Common myeloid progenitor, CD34-positive (primary cell): ENCODE data around the gene USH2A.

ENCODE experiments used
- CTCF ChIA-PET: fragments of 350-600 bp; sonication (Branson Sonifier 250); formaldehyde crosslinking; loops from one replicate; lab custom pipeline; 2021; ENCODE audit warnings: antibody characterized with exemption; lab: Charles Lee
- POLR2A ChIA-PET: fragments of 350-600 bp; sonication (Branson Sonifier 250); formaldehyde crosslinking; loops from one replicate; lab custom pipeline; 2021; ENCODE audit warnings: antibody characterized with exemption; lab: Charles Lee
- DNase-seq, 3 donors: peaks; one replicate each; pipeline versions ENCODE4 v3.0.0 to v3.0.0-alpha.2; 2013
- H3K27ac ChIP-seq, 2 experiments: 1 replicate in 1 of 2; 2 replicates in 1 of 2; pipeline ENCODE4 v1.7.0; 2013; ENCODE audit warnings: inconsistent platforms in 2 of 2, low read length in 2 of 2, mild to moderate bottlenecking in 2 of 2, low read depth in 1 of 2, moderate library complexity in 1 of 2; ENCODE audit not compliant: severe bottlenecking in 2 of 2, insufficient read depth in 1 of 2, poor library complexity in 1 of 2
- H3K27me3 ChIP-seq, 5 experiments: replicated peaks in 2 of 5; 1 replicate in 3 of 5; 2 replicates in 2 of 5; pipeline versions ENCODE4 v1.6.1 to v1.7.0; 2013; ENCODE audit warnings: low read length in 4 of 5, mild to moderate bottlenecking in 2 of 5, moderate library complexity in 2 of 5, inconsistent platforms in 1 of 5; ENCODE audit not compliant: insufficient read depth in 5 of 5, control insufficient read depth in 4 of 5
- H3K36me3 ChIP-seq, 4 experiments: 1 replicate in 2 of 4; 2 replicates in 2 of 4; pipeline versions ENCODE4 v1.6.1 to v1.7.0; 2013; ENCODE audit warnings: low read length in 3 of 4, control low read depth in 1 of 4, mild to moderate bottlenecking in 1 of 4; ENCODE audit not compliant: control insufficient read depth in 4 of 4, insufficient read depth in 4 of 4
- H3K4me1 ChIP-seq, 4 experiments: 1 replicate in 3 of 4; 2 replicates in 1 of 4; pipeline versions ENCODE4 v1.6.1 to v1.7.1; 2013; ENCODE audit warnings: low read length in 3 of 4, mild to moderate bottlenecking in 3 of 4, control low read depth in 1 of 4, inconsistent platforms in 1 of 4, moderate library complexity in 1 of 4; ENCODE audit not compliant: control insufficient read depth in 4 of 4, insufficient read depth in 4 of 4; ENCODE audit errors: control extremely low read depth in 1 of 4
- H3K4me3 ChIP-seq, 7 experiments: 1 replicate in 4 of 7; 2 replicates in 3 of 7; pipeline versions ENCODE4 v1.5.1 to v1.7.0; 2013; ENCODE audit warnings: mild to moderate bottlenecking in 7 of 7, low read length in 6 of 7, moderate library complexity in 6 of 7, inconsistent platforms in 2 of 7, low read depth in 2 of 7, control low read depth in 1 of 7; ENCODE audit not compliant: insufficient read depth in 4 of 7, control insufficient read depth in 1 of 7; ENCODE audit errors: extremely low read depth in 1 of 7
- H3K9me3 ChIP-seq, 5 experiments: 1 replicate in 4 of 5; 2 replicates in 1 of 5; pipeline versions ENCODE4 v1.6.1 to v1.7.1; 2013; ENCODE audit warnings: low read length in 4 of 5, mild to moderate bottlenecking in 2 of 5, inconsistent platforms in 1 of 5, low read depth in 1 of 5, moderate library complexity in 1 of 5; ENCODE audit not compliant: control insufficient read depth in 4 of 5, insufficient read depth in 2 of 5; ENCODE audit errors: control extremely low read depth in 1 of 5
- WGBS: methylation state at CpG from one replicate; pipeline ENCODE4 v1.1.5; 2013; ENCODE audit not compliant: insufficient coverage; 5-methylcytosine and 5-hydroxymethylcytosine counted together

USH2A gene

GRCh38 chr1:215761446-215761845 is 661.8 kb downstream of the USH2A start:
- Histone ChIP-seq H3K4me1 (no peaks in the 10 kb centered on the region), H3K27ac (no peak overlapping the region), H3K36me3 (no peaks in the 10 kb centered on the region), H3K4me3 (no peak overlapping the region), H3K27me3 (no peaks in the 10 kb centered on the region), H3K9me3 (no peaks in the 10 kb centered on the region)
- CTCF ChIA-PET = no interaction called here
- POLR2A ChIA-PET = no interaction called here
- DNase-seq = no peak
- no CpG with 5 or more reads among the region's 2 CpGs for WGBS

GRCh38 chr1:215754112-215754511 is 669.1 kb downstream of the USH2A start:
- 100% methylated on average over 1 of the region's 4 CpGs for WGBS
- ChIA-PET CTCF (no interaction called here), POLR2A (no interaction called here)
- no peaks in the 10 kb centered on the region for H3K36me3 ChIP-seq
- no peak overlapping the region for H3K4me3 ChIP-seq
- H3K9me3 ChIP-seq = no peaks in the 10 kb centered on the region
- H3K4me1 ChIP-seq = no peaks in the 10 kb centered on the region
- DNase-seq = no peak
- no peak overlapping the region for H3K27ac ChIP-seq
- H3K27me3 ChIP-seq = no peaks in the 10 kb centered on the region

- CTCF ChIA-PET = no interaction called here
Measured at GRCh38 chr1:215749414-215749813, 673.8 kb downstream of the USH2A start.

GRCh38 chr1:215748431-215748830 is 674.8 kb downstream of the USH2A start:
- ChIA-PET POLR2A (no interaction called here), CTCF (no interaction called here)
- WGBS = no CpG with 5 or more reads among the region's 1 CpG
- H3K4me1 ChIP-seq = no peaks in the 10 kb centered on the region
- H3K4me3 ChIP-seq = no peak overlapping the region
- H3K27ac ChIP-seq = no peak overlapping the region
- H3K36me3 ChIP-seq = no peaks in the 10 kb centered on the region
- H3K9me3 ChIP-seq = no peaks in the 10 kb centered on the region
- no peaks in the 10 kb centered on the region for H3K27me3 ChIP-seq
- DNase-seq = no peak

More at GRCh38 chr1:215749414-215749813, 673.8 kb downstream of the USH2A start:
- H3K27me3 ChIP-seq = no peaks in the 10 kb centered on the region
- DNase-seq = no peak
- no peaks in the 10 kb centered on the region for H3K9me3 ChIP-seq
- H3K27ac ChIP-seq = no peak overlapping the region
- POLR2A ChIA-PET = no interaction called here
- no peaks in the 10 kb centered on the region for H3K36me3 ChIP-seq
- WGBS = 60% methylated on average over 2 of the region's 4 CpGs
- H3K4me1 ChIP-seq = no peaks in the 10 kb centered on the region
- no peak overlapping the region for H3K4me3 ChIP-seq

- Histone ChIP-seq H3K4me3 (no peak overlapping the region), H3K27ac (no peak overlapping the region), H3K4me1 (no peaks in the 10 kb centered on the region), H3K9me3 (no peaks in the 10 kb centered on the region), H3K27me3 (no peaks in the 10 kb centered on the region), H3K36me3 (no peaks in the 10 kb centered on the region)
- DNase-seq = no peak
- ChIA-PET CTCF (no interaction called here), POLR2A (no interaction called here)
- WGBS = no CpG with 5 or more reads among the region's 1 CpG
Measured at GRCh38 chr1:215744419-215744818, 678.8 kb downstream of the USH2A start.

- Histone ChIP-seq H3K36me3 (no peaks in the 10 kb centered on the region), H3K27me3 (no peaks in the 10 kb centered on the region), H3K4me3 (no peak overlapping the region), H3K4me1 (no peaks in the 10 kb centered on the region), H3K9me3 (no peaks in the 10 kb centered on the region), H3K27ac (no peak overlapping the region)
- WGBS = 86% methylated on average over 1 of the region's 3 CpGs
- no peak for DNase-seq
- ChIA-PET CTCF (no interaction called here), POLR2A (no interaction called here)
Measured at GRCh38 chr1:215739025-215739424, 684.2 kb downstream of the USH2A start.

- Histone ChIP-seq H3K4me3 (no peak overlapping the region), H3K9me3 (no peaks in the 10 kb centered on the region), H3K36me3 (no peaks in the 10 kb centered on the region), H3K4me1 (no peaks in the 10 kb centered on the region), H3K27me3 (no peaks in the 10 kb centered on the region), H3K27ac (no peak overlapping the region)
- ChIA-PET POLR2A (no interaction called here), CTCF (no interaction called here)
- DNase-seq = no peak
Measured at GRCh38 chr1:215731699-215732098, 691.5 kb downstream of the USH2A start.
